GM12878 (cell line): Measurements from ENCODE around the gene RBM15B. TPM values are rescaled to one million over a fixed set of nuclear protein-coding genes. Genes with fewer than 3 reads are reported as not detected.
A peak's percentile ranks its signal among the peaks of the same experiment; 100 is the strongest.

Source experiments
- ATAC-seq: fragments of 200-7000 bp; cut with Tn5 transposase; 3 replicates; pipeline ENCODE4 v1.9.1; 2020; ENCODE audit warnings: mild to moderate bottlenecking, moderate library complexity
- BruUV-seq: library from RNA; stranded (reverse); fragments of 400-500 nt; replicated peaks from 2 replicates; lab custom pipeline; 2021; lab: Mats Ljungman, UMichigan
- CTCF ChIA-PET: fragments of 300-600 bp; sonication (Branson Sonifier 250); formaldehyde crosslinking; extraction: SDS; loops from one replicate; lab custom pipeline; 2021; ENCODE audit warnings: inconsistent platforms; lab: Yijun Ruan, JAX
- POLR2A ChIA-PET: fragments of 350-600 bp; formaldehyde crosslinking; extraction: SDS; loops from one replicate; lab custom pipeline; 2021; ENCODE audit warnings: inconsistent platforms; lab: Charles Lee
- RAD21 ChIA-PET: fragments of 300-600 bp; sonication (Branson Sonifier 250); formaldehyde crosslinking; loops from one replicate; lab custom pipeline; 2023; ENCODE audit warnings: antibody characterized with exemption; ENCODE audit not compliant: unreplicated experiment; lab: Charles Lee
- SMC1A ChIA-PET: fragments of 300-600 bp; sonication (Branson Sonifier 250); formaldehyde crosslinking; loops from one replicate; lab custom pipeline; 2023; ENCODE audit not compliant: unreplicated experiment, uncharacterized antibody; lab: Charles Lee
- DNase-seq: peaks from one replicate; pipeline ENCODE4 v3.0.0-alpha.2; 2011; ENCODE audit warnings: low read depth, low spot score
- FAIRE-seq: peaks from 3 replicates; lab custom pipeline; 2011; peaks lifted over from hg19 to GRCh38; lab: Jason Lieb, UNC
- H2AFZ ChIP-seq: 2 replicates; pipeline ENCODE4 v1.6.0; 2011; ENCODE audit warnings: low read depth, low read length, control low read depth; ENCODE audit not compliant: control insufficient read depth
- H3K27ac ChIP-seq: 2 replicates; pipeline ENCODE4 v1.5.1; 2011; ENCODE audit warnings: control low read depth; ENCODE audit not compliant: control insufficient read depth, insufficient read depth
- H3K27me3 ChIP-seq, 2 experiments: replicated peaks in 1 of 2; 2 replicates each; pipeline versions ENCODE4 v1.6.0 to v1.6.1; 2011; ENCODE audit warnings: low read length in 1 of 2; ENCODE audit not compliant: control insufficient read depth in 2 of 2, insufficient read depth in 2 of 2
- H3K36me3 ChIP-seq, 2 experiments: 2 replicates each; pipeline ENCODE4 v1.5.1; 2011; ENCODE audit warnings: low read length in 1 of 2; ENCODE audit not compliant: control insufficient read depth in 2 of 2, insufficient read depth in 2 of 2
- H3K4me1 ChIP-seq: 2 replicates; pipeline ENCODE4 v1.6.1; 2011; ENCODE audit warnings: mild to moderate bottlenecking, low read length, moderate library complexity, mixed read lengths; ENCODE audit not compliant: control insufficient read depth, insufficient read depth
- H3K4me2 ChIP-seq: 2 replicates; pipeline ENCODE4 v1.6.0; 2011; ENCODE audit warnings: control low read depth; ENCODE audit not compliant: control insufficient read depth, insufficient read depth
- H3K4me3 ChIP-seq: fragments of 200-600 bp; sonication (generic); 2 replicates; pipeline ENCODE4 v1.5.1; 2016
- H3K79me2 ChIP-seq: 2 replicates; pipeline ENCODE4 v1.6.0; 2011; ENCODE audit warnings: low read length; ENCODE audit not compliant: control insufficient read depth, insufficient read depth
- H3K9ac ChIP-seq: 2 replicates; pipeline ENCODE4 v1.8.0; 2011; ENCODE audit warnings: low read length, control low read depth, mixed read lengths; ENCODE audit not compliant: control insufficient read depth, insufficient read depth
- H3K9me3 ChIP-seq: replicated peaks from 3 replicates; pipeline ENCODE4 v1.5.1; 2011; ENCODE audit warnings: mild to moderate bottlenecking, low read length; ENCODE audit not compliant: control insufficient read depth, insufficient read depth
- H4K20me1 ChIP-seq: 2 replicates; pipeline ENCODE4 v1.6.0; 2011; ENCODE audit not compliant: control insufficient read depth, insufficient read depth
- CEBPB ChIP-seq, 2 experiments: fragments of 150-350 bp in 1 of 2; IDR thresholded peaks; 2 replicates each; pipeline ENCODE4 v1.6.1; 2012 to 2014; ENCODE audit warnings: low read depth in 2 of 2, low read length in 2 of 2, borderline replicate concordance in 1 of 2, inconsistent platforms in 1 of 2
- CREB1 ChIP-seq: IDR thresholded peaks from 2 replicates; pipeline ENCODE4 v1.6.1; 2012; ENCODE audit warnings: low read depth, mild to moderate bottlenecking, inconsistent platforms
- MTA2 ChIP-seq: fragments of 450-650 bp; IDR thresholded peaks from 2 replicates; pipeline ENCODE4 v1.6.1; 2016; ENCODE audit warnings: low read depth, mild to moderate bottlenecking, moderate library complexity
- RAD21 ChIP-seq: IDR thresholded peaks from 2 replicates; pipeline ENCODE4 v1.6.1; 2011; ENCODE audit warnings: mild to moderate bottlenecking, low read depth, low read length, moderate library complexity; ENCODE audit not compliant: insufficient read depth
- RBBP5 ChIP-seq: fragments of 200-600 bp; sonication (generic); conservative IDR thresholded peaks from 2 replicates; pipeline ENCODE4 v1.6.1; 2016
- SRF ChIP-seq, 2 experiments: IDR thresholded peaks; 2 replicates each; pipeline ENCODE4 v1.6.1; 2011; ENCODE audit warnings: low read depth in 2 of 2, low read length in 2 of 2, mild to moderate bottlenecking in 1 of 2, moderate library complexity in 1 of 2
- WGBS: methylation state at CpG from one replicate; pipeline ENCODE4 v1.1.6; 2016; ENCODE audit warnings: low lambda C conversion rate; ENCODE audit not compliant: insufficient replicate concordance, insufficient coverage; ENCODE audit errors: missing lambda C conversion rate; 5-methylcytosine and 5-hydroxymethylcytosine counted together
- in situ Hi-C: fragments of 300-500 bp; cut with MboI; formaldehyde crosslinking; loops from 9 replicates; pipeline ENCODE4 v1.14.3; 2018; ENCODE audit warnings: mixed read lengths
- intact Hi-C: fragments of 100-400 bp; cut with micrococcal nuclease; formaldehyde crosslinking; loops from one replicate; pipeline ENCODE4 v1.14.2; 2022; ENCODE audit not compliant: unreplicated experiment
- polyA plus RNA-seq, 11 experiments: library from polyadenylated mRNA; depleted of rRNA in 4 of 11; unstranded in 6 of 11; stranded (reverse) in 5 of 11; fragments of >200 nt; fragmentation: Nextera tagmentation in 4 of 11; fragmentation: Illumina TruSeq in 1 of 11; extraction: Ambion mirVana in 4 of 11; extraction: Trizol in 1 of 11; gene quantifications; 1 replicate in 1 of 11; 2 replicates in 10 of 11; pipeline versions ENCODE4 v1.2.1 to v1.2.3, GENCODE V29; 2011 to 2016; ENCODE audit warnings: inconsistent platforms in 2 of 11, missing spikeins in 2 of 11, low read depth in 1 of 11
- total RNA-seq, 4 experiments: library from RNA; depleted of rRNA in 3 of 4; stranded (reverse); fragments of >200 nt in 3 of 4; fragmentation: Illumina TruSeq in 1 of 4; extraction: Trizol in 1 of 4; gene quantifications; 2 replicates each; pipeline versions ENCODE4 v1.2.1 to v1.2.3, GENCODE V29; 2013 to 2021
- TF ChIP-seq, protein P1 (sequence below): fragments of 150-350 bp; IDR thresholded peaks from 2 replicates; pipeline ENCODE4 v1.6.1; 2014; ENCODE audit warnings: mild to moderate bottlenecking, low read depth, low read length
- TF ChIP-seq, protein P2 (sequence below): fragments of 450-650 bp; IDR thresholded peaks from 2 replicates; pipeline ENCODE4 v1.6.1; 2016; ENCODE audit warnings: mild to moderate bottlenecking
- TF ChIP-seq, protein P3 (sequence below): fragments of 450-650 bp; IDR thresholded peaks from 2 replicates; pipeline ENCODE4 v1.6.1; 2018; ENCODE audit warnings: borderline replicate concordance, mild to moderate bottlenecking; ENCODE audit not compliant: partially characterized antibody

The RBM15B gene
- total and polyA plus RNA-seq, 10 of the 15 experiments (the other 5 are each of a cell fraction or from before 2014, with no cell fraction given) = 2.4 to 34.5 (median 19.1) TPM

DNA sequence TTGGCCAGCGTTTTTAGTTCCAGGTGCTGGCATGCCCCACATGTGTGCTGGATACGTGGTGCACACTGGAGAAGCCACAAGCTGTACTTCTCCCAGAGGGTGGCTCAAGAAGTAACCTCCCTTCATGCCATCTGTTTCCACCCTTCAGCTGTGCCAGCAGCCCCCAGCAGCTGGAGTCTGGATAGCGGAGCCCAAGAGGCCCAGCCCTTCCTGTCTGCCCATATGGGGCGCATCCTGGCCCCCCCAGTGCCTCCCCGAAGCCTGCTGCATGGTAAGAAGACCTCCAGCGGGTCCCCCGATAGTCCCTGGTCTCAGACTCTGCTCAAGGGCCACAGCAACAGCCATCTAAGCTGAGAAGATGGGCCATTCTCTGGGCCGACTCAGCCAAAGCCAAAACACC, 11.8 kb upstream of the RBM15B start:
- Histone ChIP-seq H3K9ac (no peak overlapping the region), H4K20me1 (no peaks in the 10 kb centered on the region), H3K4me3 (no peak overlapping the region), H3K79me2 (peaks cover 13% of the 10 kb centered on the region), H3K27me3 (no peaks in the 10 kb centered on the region; a peak in 1 of 4 replicates), H3K36me3 (no peaks in the 10 kb centered on the region), H3K9me3 (no peaks in the 10 kb centered on the region), H3K27ac (no peak overlapping the region), H3K4me2 (no peak overlapping the region), H2AFZ (no peak overlapping the region), H3K4me1 (peaks cover 9% of the 10 kb centered on the region)
- no peak for TF ChIP-seq MTA2
- TF ChIP-seq SRF (IDR thresholded peaks at IDR 0.05; ENCODE audit: low read depth in 2 of 2, low read length in 2 of 2) = peak in 1 of 2 experiments; percentile 41; a peak in 1 of 4 replicates
- TF ChIP-seq CEBPB (IDR thresholded peaks at IDR 0.05; ENCODE audit: borderline replicate concordance in 1 of 2, low read depth in 2 of 2, low read length in 2 of 2) = no peak
- TF ChIP-seq, protein P1, sequence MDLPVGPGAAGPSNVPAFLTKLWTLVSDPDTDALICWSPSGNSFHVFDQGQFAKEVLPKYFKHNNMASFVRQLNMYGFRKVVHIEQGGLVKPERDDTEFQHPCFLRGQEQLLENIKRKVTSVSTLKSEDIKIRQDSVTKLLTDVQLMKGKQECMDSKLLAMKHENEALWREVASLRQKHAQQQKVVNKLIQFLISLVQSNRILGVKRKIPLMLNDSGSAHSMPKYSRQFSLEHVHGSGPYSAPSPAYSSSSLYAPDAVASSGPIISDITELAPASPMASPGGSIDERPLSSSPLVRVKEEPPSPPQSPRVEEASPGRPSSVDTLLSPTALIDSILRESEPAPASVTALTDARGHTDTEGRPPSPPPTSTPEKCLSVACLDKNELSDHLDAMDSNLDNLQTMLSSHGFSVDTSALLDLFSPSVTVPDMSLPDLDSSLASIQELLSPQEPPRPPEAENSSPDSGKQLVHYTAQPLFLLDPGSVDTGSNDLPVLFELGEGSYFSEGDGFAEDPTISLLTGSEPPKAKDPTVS = no peak
- TF ChIP-seq, protein P2, sequence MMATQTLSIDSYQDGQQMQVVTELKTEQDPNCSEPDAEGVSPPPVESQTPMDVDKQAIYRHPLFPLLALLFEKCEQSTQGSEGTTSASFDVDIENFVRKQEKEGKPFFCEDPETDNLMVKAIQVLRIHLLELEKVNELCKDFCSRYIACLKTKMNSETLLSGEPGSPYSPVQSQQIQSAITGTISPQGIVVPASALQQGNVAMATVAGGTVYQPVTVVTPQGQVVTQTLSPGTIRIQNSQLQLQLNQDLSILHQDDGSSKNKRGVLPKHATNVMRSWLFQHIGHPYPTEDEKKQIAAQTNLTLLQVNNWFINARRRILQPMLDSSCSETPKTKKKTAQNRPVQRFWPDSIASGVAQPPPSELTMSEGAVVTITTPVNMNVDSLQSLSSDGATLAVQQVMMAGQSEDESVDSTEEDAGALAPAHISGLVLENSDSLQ = no peak
- TF ChIP-seq RAD21 = no peak
- TF ChIP-seq CREB1 = no peak
- TF ChIP-seq RBBP5 = no peak
- TF ChIP-seq, protein P3, sequence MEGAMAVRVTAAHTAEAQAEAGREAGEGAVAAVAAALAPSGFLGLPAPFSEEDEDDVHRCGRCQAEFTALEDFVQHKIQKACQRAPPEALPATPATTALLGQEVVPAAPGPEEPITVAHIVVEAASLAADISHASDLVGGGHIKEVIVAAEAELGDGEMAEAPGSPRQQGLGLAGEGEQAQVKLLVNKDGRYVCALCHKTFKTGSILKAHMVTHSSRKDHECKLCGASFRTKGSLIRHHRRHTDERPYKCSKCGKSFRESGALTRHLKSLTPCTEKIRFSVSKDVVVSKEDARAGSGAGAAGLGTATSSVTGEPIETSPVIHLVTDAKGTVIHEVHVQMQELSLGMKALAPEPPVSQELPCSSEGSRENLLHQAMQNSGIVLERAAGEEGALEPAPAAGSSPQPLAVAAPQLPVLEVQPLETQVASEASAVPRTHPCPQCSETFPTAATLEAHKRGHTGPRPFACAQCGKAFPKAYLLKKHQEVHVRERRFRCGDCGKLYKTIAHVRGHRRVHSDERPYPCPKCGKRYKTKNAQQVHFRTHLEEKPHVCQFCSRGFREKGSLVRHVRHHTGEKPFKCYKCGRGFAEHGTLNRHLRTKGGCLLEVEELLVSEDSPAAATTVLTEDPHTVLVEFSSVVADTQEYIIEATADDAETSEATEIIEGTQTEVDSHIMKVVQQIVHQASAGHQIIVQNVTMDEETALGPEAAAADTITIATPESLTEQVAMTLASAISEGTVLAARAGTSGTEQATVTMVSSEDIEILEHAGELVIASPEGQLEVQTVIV = no peak
- ChIA-PET CTCF (no interaction called here), POLR2A (no interaction called here), RAD21 (no interaction called here), SMC1A (no interaction called here)
- in situ Hi-C loops (loop anchor here (5.0 kb wide), 2 partner anchors 412 to 762 kb away; partner anchors contain the start of gene MAPKAPK3), intact Hi-C loops (no loop called here)
- FAIRE-seq (no peak), DNase-seq (no peak), ATAC-seq (no peak)
- WGBS = 27% methylated on average over 8 of the region's 8 CpGs
- BruUV-seq = no TSS peak
